Suprapubic skin (tissue), 4 donors: ENCODE results near the gene MED25. TPM values are rescaled to one million over a fixed set of nuclear protein-coding genes. Genes with fewer than 3 reads are reported as not detected.

ENCODE experiments used
- DNase-seq, 2 donors: peaks; one replicate each; pipeline ENCODE4 v3.0.0-alpha.2; 2019; ENCODE audit warnings: low spot score in 2 of 2
- H3K27ac ChIP-seq: fragments of 200-600 bp; sonication (generic); one replicate; pipeline ENCODE4 v1.5.1; 2019
- H3K27me3 ChIP-seq: fragments of 200-600 bp; sonication (generic); one replicate; pipeline ENCODE4 v1.5.1; 2019
- H3K36me3 ChIP-seq: fragments of 200-600 bp; sonication (generic); one replicate; pipeline ENCODE4 v1.5.1; 2019
- H3K4me1 ChIP-seq: fragments of 200-600 bp; sonication (generic); one replicate; pipeline ENCODE4 v1.5.1; 2019
- H3K4me3 ChIP-seq: fragments of 200-600 bp; sonication (generic); one replicate; pipeline ENCODE4 v1.5.1; 2019; ENCODE audit warnings: mild to moderate bottlenecking
- H3K9me3 ChIP-seq: fragments of 200-600 bp; sonication (generic); one replicate; pipeline ENCODE4 v1.5.1; 2019
- CTCF ChIP-seq, 2 donors: fragments of 200-600 bp in 1 of 2; fragments of 450-650 bp in 1 of 2; sonication (generic) in 1 of 2; IDR thresholded peaks; one replicate each; pipeline ENCODE4 v1.5.1; 2016 to 2019; ENCODE audit warnings: antibody characterized with exemption in 2 of 2, mild to moderate bottlenecking in 1 of 2, moderate library complexity in 1 of 2
- EP300 ChIP-seq: sonication (generic); formaldehyde crosslinking; IDR thresholded peaks from one replicate; pipeline ENCODE4 v1.6.1; 2017; ENCODE audit warnings: antibody characterized with exemption
- POLR2A ChIP-seq, 2 donors: fragments of 450-650 bp; IDR thresholded peaks; one replicate each; pipeline ENCODE4 v1.6.1; 2017; ENCODE audit warnings: antibody characterized with exemption in 2 of 2, mild to moderate bottlenecking in 2 of 2, moderate library complexity in 2 of 2
- POLR2AphosphoS5 ChIP-seq, 3 donors: sonication (generic); formaldehyde crosslinking; IDR thresholded peaks; one replicate each; pipeline ENCODE4 v1.6.1; 2017; ENCODE audit warnings: antibody characterized with exemption in 3 of 3
- WGBS: methylation state at CpG from one replicate; pipeline ENCODE4 v1.1.5; 2018; 5-methylcytosine and 5-hydroxymethylcytosine counted together
- total RNA-seq, 4 donors: library from RNA; depleted of rRNA; stranded (reverse); fragments of >200 nt; gene quantifications; one replicate each; pipeline ENCODE4 v1.1.0, GENCODE V29; 2016

Gene MED25
- total RNA-seq = 10 to 100 TPM; 32.2 to 60.3 (median 40.8) TPM

GRCh38 chr19:49817964-49818648 lies at the start of gene MED25:
TSS of gene MED25 (plus strand) at chr19:49818289. CDS start at chr19:49818342, 53 bp downstream.
- Histone ChIP-seq H3K36me3 (peaks cover 9% of the 10 kb centered on the region), H3K27ac (peak within 1 kb of the TSS; percentile 95), H3K27me3 (no peaks in the 10 kb centered on the region), H3K4me3 (peak within 1 kb of the TSS; percentile 70), H3K9me3 (no peaks in the 10 kb centered on the region), H3K4me1 (peaks cover 28% of the 10 kb centered on the region)
- peak; percentile 89 to 92 for DNase-seq
- peak in 1 of 2 donors; percentile 38 for TF ChIP-seq POLR2A (IDR thresholded peaks at IDR 0.05)
- TF ChIP-seq EP300 = no peak
- TF ChIP-seq CTCF (IDR thresholded peaks at IDR 0.05) = peak; percentile 44 to 67
- peak in 1 of 3 donors; percentile 89 for TF ChIP-seq POLR2AphosphoS5 (IDR thresholded peaks at IDR 0.05)
- whole genome bisulfite sequencing = 0% methylated on average over 21 of the region's 57 CpGs

GRCh38 chr19:49770529-49770928 lies 47.6 kb upstream of the MED25 start:
- Histone ChIP-seq H3K27ac (no peak overlapping the region), H3K9me3 (no peaks in the 10 kb centered on the region), H3K4me3 (no peak overlapping the region), H3K36me3 (no peaks in the 10 kb centered on the region), H3K27me3 (no peaks in the 10 kb centered on the region), H3K4me1 (peaks cover 48% of the 10 kb centered on the region)
- DNase-seq = no peak
- TF ChIP-seq EP300 = no peak
- TF ChIP-seq POLR2AphosphoS5 (IDR thresholded peaks at IDR 0.05) = no peak
- no peak for TF ChIP-seq CTCF (IDR thresholded peaks at IDR 0.05)
- no peak for TF ChIP-seq POLR2A (IDR thresholded peaks at IDR 0.05)
- WGBS = 82% methylated on average over 8 of the region's 8 CpGs

- Histone ChIP-seq H3K27ac (no peak overlapping the region), H3K27me3 (no peaks in the 10 kb centered on the region), H3K4me3 (no peak overlapping the region), H3K36me3 (peaks cover 7% of the 10 kb centered on the region), H3K9me3 (no peaks in the 10 kb centered on the region), H3K4me1 (peaks cover 42% of the 10 kb centered on the region)
- TF ChIP-seq POLR2AphosphoS5 (IDR thresholded peaks at IDR 0.05) (no peak), EP300 (no peak), POLR2A (IDR thresholded peaks at IDR 0.05) (no peak), CTCF (IDR thresholded peaks at IDR 0.05) (no peak)
- no peak for DNase-seq
- WGBS = 89% methylated on average over 13 of the region's 13 CpGs
Observed at GRCh38 chr19:49771674-49772139, 46.4 kb upstream of the MED25 start.

- WGBS = 75% methylated on average over 10 of the region's 10 CpGs
- TF ChIP-seq POLR2AphosphoS5 (IDR thresholded peaks at IDR 0.05) (no peak), EP300 (no peak), POLR2A (IDR thresholded peaks at IDR 0.05) (no peak), CTCF (IDR thresholded peaks at IDR 0.05) (no peak)
- Histone ChIP-seq H3K9me3 (no peaks in the 10 kb centered on the region), H3K27ac (no peak overlapping the region), H3K4me1 (peaks cover 35% of the 10 kb centered on the region), H3K36me3 (peaks cover 7% of the 10 kb centered on the region), H3K4me3 (no peak overlapping the region), H3K27me3 (no peaks in the 10 kb centered on the region)
- no peak for DNase-seq
Observed at GRCh38 chr19:49772850-49773432, 45.1 kb upstream of the MED25 start.

GRCh38 chr19:49773663-49774350 lies 44.3 kb upstream of the MED25 start:
- 59% methylated on average over 8 of the region's 8 CpGs for WGBS
- TF ChIP-seq CTCF (IDR thresholded peaks at IDR 0.05) (no peak), POLR2AphosphoS5 (IDR thresholded peaks at IDR 0.05) (no peak)
- H3K4me3 ChIP-seq = no peak overlapping the region
- H3K27me3 ChIP-seq = no peaks in the 10 kb centered on the region
- H3K27ac ChIP-seq = no peak overlapping the region
- H3K36me3 ChIP-seq = peaks cover 7% of the 10 kb centered on the region
- H3K9me3 ChIP-seq = no peaks in the 10 kb centered on the region
- peaks cover 27% of the 10 kb centered on the region for H3K4me1 ChIP-seq
- DNase-seq = no peak
